ENCODE measurements around the gene MYRF.
A peak's percentile ranks its signal among the peaks of the same experiment; 100 is the strongest.

The MYRF gene

GRCh38 chr11:61792310-61793082 lies 40.1 kb downstream of the MYRF start, which contains the start of the genes FEN1 and TMEM258:
FEN1 (plus strand) TSS chr11:61792911; CDS start chr11:61795362, 2,451 bp downstream.
TMEM258 (minus strand) TSS chr11:61792599; CDS start chr11:61792558, 41 bp downstream.
- peak; percentile 77 for DNase-seq (ENCODE audit: extremely low read depth, low read depth)
- TF ChIP-seq CTCF (IDR thresholded peaks at IDR 0.05; ENCODE audit: low read depth, low read length, missing control alignments), result no peak
- peak within 1 kb of the TSS; percentile 99 for H3K4me3 ChIP-seq (replicated peaks; ENCODE audit: low read depth, low read length)

GRCh38 chr11:61793083-61793828 lies 40.8 kb downstream of the MYRF start:
- no peak for DNase-seq (ENCODE audit: extremely low read depth, low read depth)
- H3K4me3 ChIP-seq (replicated peaks; ENCODE audit: low read depth, low read length), result peak overlapping the region; percentile 99
- TF ChIP-seq CTCF (IDR thresholded peaks at IDR 0.05; ENCODE audit: low read depth, low read length, missing control alignments), result no peak

- DNase-seq (ENCODE audit: extremely low read depth, low read depth), result no peak
- H3K4me3 ChIP-seq (replicated peaks; ENCODE audit: low read depth, low read length), result peak overlapping the region; percentile 99
- TF ChIP-seq CTCF (IDR thresholded peaks at IDR 0.05; ENCODE audit: low read depth, low read length, missing control alignments), result no peak
Observed at GRCh38 chr11:61793829-61794204, 41.4 kb downstream of the MYRF start.

- no peak for DNase-seq (ENCODE audit: extremely low read depth, low read depth)
- H3K4me3 ChIP-seq (replicated peaks; ENCODE audit: low read depth, low read length), result peak overlapping the region; percentile 99
- TF ChIP-seq CTCF (IDR thresholded peaks at IDR 0.05; ENCODE audit: low read depth, low read length, missing control alignments), result no peak
Observed at GRCh38 chr11:61794579-61794978, 42.1 kb downstream of the MYRF start.

- no peak for DNase-seq (ENCODE audit: extremely low read depth, low read depth)
- no peak overlapping the region for H3K4me3 ChIP-seq (replicated peaks; ENCODE audit: low read depth, low read length)
Observed at GRCh38 chr11:61795459-61795858, 43.0 kb downstream of the MYRF start.

More at GRCh38 chr11:61795459-61795858, 43.0 kb downstream of the MYRF start:
- TF ChIP-seq CTCF (IDR thresholded peaks at IDR 0.05; ENCODE audit: low read depth, low read length, missing control alignments), result no peak
